Measurements from ENCODE around the gene HEY2. TPM values are rescaled to one million over a fixed set of nuclear protein-coding genes. Genes with fewer than 3 reads are reported as not detected.

The HEY2 gene
- total and polyA plus RNA-seq, 4 donors: 1.0 to 2.0 (median 1.4) TPM

- no peaks in the 10 kb centered on the region for H3K9me3 ChIP-seq (ENCODE audit: control insufficient read depth in 4 of 4, low read length in 3 of 4)
- peak overlapping the region; percentile 84 to 95 (median 94) for H3K4me3 ChIP-seq (ENCODE audit: low read depth in 1 of 3, low read length in 3 of 3)
- no peak for TF ChIP-seq HNF4G (IDR thresholded peaks at IDR 0.05)
- H3K4me1 ChIP-seq (ENCODE audit: control insufficient read depth in 4 of 4, insufficient read depth in 4 of 4, low read length in 3 of 4): peaks cover 0 to 35% (median 20%) of the 10 kb centered on the region in 4 donors
- no peaks in the 10 kb centered on the region for H3K36me3 ChIP-seq (ENCODE audit: control insufficient read depth in 4 of 4, insufficient read depth in 3 of 4, low read depth in 1 of 4, low read length in 3 of 4)
- H3K27me3 ChIP-seq (ENCODE audit: control insufficient read depth in 4 of 4, insufficient read depth in 4 of 4, low read length in 3 of 4): no peaks in the 10 kb centered on the region
- DNase-seq (ENCODE audit: low spot score): no peak
- peak overlapping the region; percentile 81 to 90 for H3K27ac ChIP-seq (ENCODE audit: low read depth in 1 of 2, low read length in 2 of 2)
- H3K9ac ChIP-seq (ENCODE audit: low read depth in 1 of 2, low read length in 2 of 2): no peak overlapping the region
Measured at GRCh38 chr6:125791820-125792165, 42.4 kb downstream of the HEY2 start.

- DNase-seq (ENCODE audit: low spot score): no peak
- WGBS: 59% methylated on average over 3 of the region's 3 CpGs
- H3K36me3 ChIP-seq (ENCODE audit: control insufficient read depth in 4 of 4, insufficient read depth in 3 of 4, low read depth in 1 of 4, low read length in 3 of 4): no peaks in the 10 kb centered on the region
- H3K27me3 ChIP-seq (ENCODE audit: control insufficient read depth in 4 of 4, insufficient read depth in 4 of 4, low read length in 3 of 4): no peaks in the 10 kb centered on the region
- H3K4me3 ChIP-seq (ENCODE audit: low read depth in 1 of 3, low read length in 3 of 3): peak overlapping the region in 1 of 3 donors; percentile 95
- peak overlapping the region in 1 of 2 donors; percentile 90 for H3K27ac ChIP-seq (ENCODE audit: low read depth in 1 of 2, low read length in 2 of 2)
- H3K9ac ChIP-seq (ENCODE audit: low read depth in 1 of 2, low read length in 2 of 2): no peak overlapping the region
- TF ChIP-seq REST (IDR thresholded peaks at IDR 0.05): no peak
- TF ChIP-seq NR2F2 (IDR thresholded peaks at IDR 0.05): no peak
- TF ChIP-seq CTCF (IDR thresholded peaks at IDR 0.05; ENCODE audit: low read depth, low read length, missing input control): no peak
- TF ChIP-seq YY1 (IDR thresholded peaks at IDR 0.05): no peak
- TF ChIP-seq EGR1 (IDR thresholded peaks at IDR 0.05; ENCODE audit: low read depth in 2 of 2): no peak
- TF ChIP-seq HNF4A (conservative IDR thresholded peaks at IDR 0.05): no peak
- TF ChIP-seq FOXA2 (IDR thresholded peaks at IDR 0.05): no peak
- no peak for TF ChIP-seq RAD21 (IDR thresholded peaks at IDR 0.05)
- no peak for TF ChIP-seq SP1 (IDR thresholded peaks at IDR 0.05)
- no peak for TF ChIP-seq FOXA1 (IDR thresholded peaks at IDR 0.05)
- TF ChIP-seq ATF3 (IDR thresholded peaks at IDR 0.05): no peak
- TF ChIP-seq JUND (IDR thresholded peaks at IDR 0.05): no peak
- no peak for TF ChIP-seq RXRA (IDR thresholded peaks at IDR 0.05)
- no peaks in the 10 kb centered on the region for H3K9me3 ChIP-seq (ENCODE audit: control insufficient read depth in 4 of 4, low read length in 3 of 4)
- peaks cover 0 to 35% (median 20%) of the 10 kb centered on the region in 4 donors for H3K4me1 ChIP-seq (ENCODE audit: control insufficient read depth in 4 of 4, insufficient read depth in 4 of 4, low read length in 3 of 4)
Measured at GRCh38 chr6:125792172-125792571, 42.7 kb downstream of the HEY2 start.

GRCh38 chr6:125792680-125793079 lies 43.2 kb downstream of the HEY2 start:
- peaks cover 0 to 2% (median 0%) of the 10 kb centered on the region in 4 donors for H3K36me3 ChIP-seq (ENCODE audit: control insufficient read depth in 4 of 4, insufficient read depth in 3 of 4, low read depth in 1 of 4, low read length in 3 of 4)
- no peak overlapping the region for H3K27ac ChIP-seq (ENCODE audit: low read depth in 1 of 2, low read length in 2 of 2)
- no peak for DNase-seq (ENCODE audit: low spot score)
- H3K4me1 ChIP-seq (ENCODE audit: control insufficient read depth in 4 of 4, insufficient read depth in 4 of 4, low read length in 3 of 4): peaks cover 4 to 40% (median 20%) of the 10 kb centered on the region in 4 donors
- no peaks in the 10 kb centered on the region for H3K27me3 ChIP-seq (ENCODE audit: control insufficient read depth in 4 of 4, insufficient read depth in 4 of 4, low read length in 3 of 4)
- H3K9me3 ChIP-seq (ENCODE audit: control insufficient read depth in 4 of 4, low read length in 3 of 4): no peaks in the 10 kb centered on the region
- no peak overlapping the region for H3K4me3 ChIP-seq (ENCODE audit: low read depth in 1 of 3, low read length in 3 of 3)
- H3K9ac ChIP-seq (ENCODE audit: low read depth in 1 of 2, low read length in 2 of 2): no peak overlapping the region
- no peak for TF ChIP-seq JUND (IDR thresholded peaks at IDR 0.05)
- no peak for TF ChIP-seq TAF1 (conservative IDR thresholded peaks at IDR 0.05)
- TF ChIP-seq SP1 (IDR thresholded peaks at IDR 0.05): no peak
- no peak for TF ChIP-seq NR2F2 (IDR thresholded peaks at IDR 0.05)
- TF ChIP-seq EGR1 (IDR thresholded peaks at IDR 0.05; ENCODE audit: low read depth in 2 of 2): no peak
- TF ChIP-seq FOXA2 (IDR thresholded peaks at IDR 0.05): no peak
- no peak for TF ChIP-seq YY1 (IDR thresholded peaks at IDR 0.05)
- TF ChIP-seq ZBTB33 (IDR thresholded peaks at IDR 0.05): no peak
- no peak for TF ChIP-seq HNF4G (IDR thresholded peaks at IDR 0.05)
- TF ChIP-seq GABPA (IDR thresholded peaks at IDR 0.05 in 1 of 2, conservative IDR thresholded peaks at IDR 0.05 in 1 of 2): no peak
- no peak for TF ChIP-seq ATF3 (IDR thresholded peaks at IDR 0.05)
- no peak for TF ChIP-seq FOXA1 (IDR thresholded peaks at IDR 0.05)
- no peak for TF ChIP-seq REST (IDR thresholded peaks at IDR 0.05)

Measured in liver (tissue), 9 donors.